Medulla oblongata (tissue), 1 donor: ENCODE data around the gene PLA2G2C.
"Not testable (repeated sequence)": the region's sequence is repeated elsewhere in the genome, so short reads cannot be mapped to it uniquely, and the experiment has no call there.

Experiments used
- DNase-seq: peaks from one replicate; pipeline ENCODE4 v3.0.0-alpha.2; 2015; ENCODE audit errors: extremely low spot score

Gene PLA2G2C

DNA sequence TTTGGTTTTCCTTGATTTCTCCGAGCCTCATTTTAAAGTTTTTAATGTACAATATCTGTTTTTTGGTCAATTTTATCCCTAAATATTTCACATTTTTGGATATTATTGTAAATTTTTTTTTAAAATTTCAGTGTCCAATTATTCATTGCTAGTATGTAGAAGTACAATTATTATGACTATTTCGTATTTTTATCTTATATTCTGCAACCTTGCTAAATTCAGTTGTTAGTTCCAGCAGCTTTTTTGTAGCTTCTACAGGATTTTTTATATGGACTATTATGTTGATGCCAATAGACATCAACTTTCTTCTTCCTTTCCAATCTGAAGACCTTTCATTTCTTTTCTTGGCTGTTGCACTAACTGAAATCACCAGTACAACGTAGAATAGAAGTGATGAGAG is 51.3 kb downstream of the PLA2G2C start:
- no peak for DNase-seq

- not testable (repeated sequence) for DNase-seq
Measured at GRCh38 chr1:20130518-20130917, 55.8 kb downstream of the PLA2G2C start.

DNA sequence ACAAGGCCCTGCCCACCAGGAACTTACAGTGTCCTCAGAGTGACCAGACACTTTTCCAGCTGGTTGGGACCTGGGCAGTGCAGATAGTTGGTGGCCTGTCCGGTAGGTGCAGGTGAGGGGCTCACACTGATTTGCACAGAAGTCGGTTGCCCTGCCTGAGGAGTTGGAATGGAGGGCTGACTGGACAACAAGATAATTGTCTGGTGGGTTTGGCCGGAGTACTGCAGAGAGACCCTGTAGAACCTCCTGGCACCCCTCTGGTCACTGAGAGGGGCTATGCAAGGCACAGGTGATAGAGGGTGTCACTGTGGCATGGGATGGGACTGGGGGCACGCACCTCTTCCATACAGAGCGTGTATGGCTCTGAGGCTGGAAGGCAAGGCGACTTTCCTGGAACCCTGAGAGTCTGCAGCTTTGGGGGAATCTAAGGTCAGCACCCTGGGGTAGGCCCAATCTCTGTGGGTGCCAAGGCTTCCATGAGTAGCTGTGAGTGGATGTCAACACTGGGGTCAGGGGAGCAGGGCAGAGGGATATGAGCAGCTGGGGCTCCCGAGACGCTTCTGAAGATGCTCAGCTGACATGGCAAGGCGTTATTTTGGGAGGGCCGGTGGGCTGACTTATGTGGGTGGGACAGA is 59.4 kb downstream of the PLA2G2C start:
- DNase-seq, result no peak

DNA sequence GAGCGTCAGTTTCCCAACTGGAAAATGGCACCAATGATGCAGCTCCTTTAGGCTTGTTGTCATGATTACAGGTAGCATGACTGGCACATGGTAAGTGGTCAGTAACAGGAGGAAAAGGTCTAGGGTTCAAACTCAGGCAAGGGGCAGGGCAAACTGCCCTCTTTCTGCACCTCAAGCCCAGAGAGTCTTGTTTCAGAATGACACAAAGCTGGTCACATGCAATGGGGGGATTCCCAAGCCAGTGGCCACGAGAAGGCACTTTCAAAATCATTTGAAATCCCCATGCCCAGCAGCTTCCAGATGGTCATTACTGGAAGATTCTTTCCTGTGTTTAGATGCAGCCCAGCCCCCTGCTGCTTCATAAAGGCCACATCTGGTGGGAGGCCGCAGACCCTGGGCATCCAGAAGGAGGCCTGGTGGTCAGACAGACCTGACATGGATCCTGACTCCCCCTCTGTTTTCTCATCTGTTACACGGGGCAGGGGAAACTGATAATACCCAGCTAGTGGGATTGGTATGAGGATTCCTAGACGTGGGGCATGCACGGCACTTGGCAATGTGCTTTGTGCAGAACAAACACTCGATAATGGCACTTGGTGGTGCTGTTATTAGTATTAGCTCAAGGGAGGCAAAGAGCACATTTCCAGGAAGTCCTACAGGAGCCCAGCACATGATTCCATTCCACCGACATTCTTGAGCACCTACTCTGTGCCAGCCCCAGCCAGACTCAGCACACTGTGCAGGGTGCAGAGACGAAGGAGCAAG is 60.1 kb downstream of the PLA2G2C start:
- peak; percentile 3 for DNase-seq

- no peak for DNase-seq
Measured at GRCh38 chr1:20125100-20125499, 61.2 kb downstream of the PLA2G2C start.

- DNase-seq, result no peak
Measured at GRCh38 chr1:20124456-20125057, 61.8 kb downstream of the PLA2G2C start.

GRCh38 chr1:20123722-20124455 is 62.4 kb downstream of the PLA2G2C start:
- DNase-seq, result no peak

- no peak for DNase-seq
Measured at GRCh38 chr1:20120796-20121195, 65.5 kb downstream of the PLA2G2C start.

DNA sequence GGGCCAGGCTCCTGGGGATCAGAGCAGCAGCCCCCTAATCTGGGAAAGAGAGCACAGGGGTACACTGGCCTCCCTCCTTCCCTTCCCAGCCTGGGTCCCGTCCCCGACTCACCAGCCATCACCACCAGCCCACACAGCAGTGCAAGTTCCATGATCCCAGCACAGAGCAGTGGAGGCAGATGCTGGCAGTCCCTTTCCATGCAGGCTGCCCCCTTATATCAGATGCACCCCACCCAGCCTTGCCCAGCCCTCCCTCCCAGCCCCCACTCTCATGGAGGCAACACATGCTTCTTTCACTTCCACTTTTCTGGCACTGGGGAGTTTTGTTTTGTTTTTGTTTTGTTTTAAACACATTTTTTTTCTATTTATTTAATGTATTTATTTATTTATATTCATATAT is 67.0 kb downstream of the PLA2G2C start, which contains the start of gene PLA2G2D:
TSS of gene PLA2G2D (minus strand) at position 190 of the 400 bp plus-strand sequence. CDS start at position 152, 38 bp downstream.
- DNase-seq, result no peak

GRCh38 chr1:20117236-20117635 is 69.1 kb downstream of the PLA2G2C start:
- DNase-seq, result no peak

GRCh38 chr1:20115916-20116315 is 70.4 kb downstream of the PLA2G2C start:
- no peak for DNase-seq

GRCh38 chr1:20115479-20115878 is 70.8 kb downstream of the PLA2G2C start:
- DNase-seq, result no peak

DNA sequence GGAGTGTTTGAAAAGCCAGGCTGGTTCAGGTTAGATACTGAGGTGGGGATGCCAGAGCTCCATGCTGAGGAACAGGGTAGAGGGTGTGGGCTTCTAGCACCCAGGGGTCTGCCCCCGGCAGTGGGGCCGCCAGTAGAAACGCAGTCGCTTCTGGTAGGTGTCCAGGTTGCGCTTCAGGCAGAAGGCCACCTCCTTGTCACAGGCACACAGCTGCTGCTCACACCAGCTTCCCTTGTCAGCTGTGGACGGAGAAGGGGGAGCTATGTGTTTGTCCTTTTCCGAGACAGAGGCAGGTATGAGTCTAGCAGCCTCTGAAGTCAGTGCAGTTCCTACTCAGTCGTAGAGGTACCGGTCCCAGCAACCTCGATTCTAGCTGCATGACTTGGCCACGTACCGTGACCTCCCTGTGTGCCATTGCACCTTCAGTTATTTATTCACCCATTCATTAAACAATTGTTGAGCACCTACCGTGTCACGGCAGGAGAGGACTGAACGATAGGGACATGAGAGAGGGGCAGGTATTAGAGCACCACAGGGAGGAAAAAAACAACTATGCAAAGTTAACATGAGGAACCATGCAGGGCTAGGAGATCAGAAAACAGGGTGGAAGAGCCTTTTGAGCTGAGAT is 72.2 kb downstream of the PLA2G2C start:
- no peak for DNase-seq
